Activated CD4-positive, alpha-beta T cell treated with anti-CD3 and anti-CD28 coated beads, Interleukin-2, amount 10 ng/mL, durations not matched to agents 7 days and 5 days (primary cell): ENCODE results near the gene TRIM72. TPM values are rescaled to one million over a fixed set of nuclear protein-coding genes. Genes with fewer than 3 reads are reported as not detected.

Experiments used
- total RNA-seq, 2 experiments: library from RNA; stranded (reverse); gene quantifications; one replicate each; pipeline ENCODE4 v1.2.3, GENCODE V29; 2021

The TRIM72 gene
- total RNA-seq, 2 experiments from 2014 or later: not detected

Other genes starting within 250 kb of the TRIM72 start
- gene HSD3B7, start 228.9 kb upstream of the TRIM72 start, total RNA-seq: 1 to 10 TPM; 3.4 to 3.5 TPM
- gene STX1B, start 203.5 kb upstream of the TRIM72 start, total RNA-seq: 1 to 10 TPM in 1 of 2 experiments, under 1 TPM in 1; 0.62 to 1.1 TPM
- 10 to 100 TPM; 48.0 to 56.7 TPM for gene STX4, start 180.6 kb upstream of the TRIM72 start, total RNA-seq
- gene ZNF668, start 139.9 kb upstream of the TRIM72 start, total RNA-seq: 10 to 100 TPM; 11.2 to 12.9 TPM
- gene ZNF646, start 139.7 kb upstream of the TRIM72 start, total RNA-seq: 10 to 100 TPM; 28.3 to 33.3 TPM
- gene PRSS53, start 125.2 kb upstream of the TRIM72 start, total RNA-seq: 1 to 10 TPM; 3.5 to 5.7 TPM
- 10 to 100 TPM; 55.5 to 59.3 TPM for gene VKORC1, start 119.3 kb upstream of the TRIM72 start, total RNA-seq
- 10 to 100 TPM; 23.0 to 23.5 TPM for gene BCKDK, start 105.7 kb upstream of the TRIM72 start, total RNA-seq
- 10 to 100 TPM; 63.4 to 67.7 TPM for gene KAT8, start 96.5 kb upstream of the TRIM72 start, total RNA-seq
- under 1 TPM in 1 of 2 experiments, not detected in 1; 0.17 TPM for gene PRSS8, start 78.4 kb upstream of the TRIM72 start, total RNA-seq
- gene PRSS36, start 64.1 kb upstream of the TRIM72 start, total RNA-seq: 1 to 10 TPM in 1 of 2 experiments, under 1 TPM in 1; 0.89 to 1.7 TPM
- 100 to 1,000 TPM; 552 to 581 TPM for gene FUS, start 34.0 kb upstream of the TRIM72 start, total RNA-seq
- gene PYCARD, start 11.4 kb upstream of the TRIM72 start, total RNA-seq: 10 to 100 TPM; 66.8 to 68.0 TPM
- not detected for gene PYDC1, start 3.0 kb downstream of the TRIM72 start, total RNA-seq
- gene ITGAM, start 45.9 kb downstream of the TRIM72 start, total RNA-seq: 10 to 100 TPM; 22.0 to 22.6 TPM
- gene ITGAX, start 141.1 kb downstream of the TRIM72 start, total RNA-seq: 1 to 10 TPM; 2.9 to 3.1 TPM
- not detected for gene ITGAD, start 179.2 kb downstream of the TRIM72 start, total RNA-seq
- not detected for gene COX6A2, start 214.2 kb downstream of the TRIM72 start, total RNA-seq
- under 1 TPM; 0.07 to 0.12 TPM for gene ZNF843, start 228.7 kb downstream of the TRIM72 start, total RNA-seq
- gene ARMC5, start 245.4 kb downstream of the TRIM72 start, total RNA-seq: 10 to 100 TPM; 11.4 to 12.3 TPM